GM12872 (cell line): Measurements from ENCODE around the gene RNF31.

Source experiments
- CTCF ChIP-seq: IDR thresholded peaks from 3 replicates; pipeline ENCODE4 v1.5.1; 2011; ENCODE audit warnings: low read depth, mild to moderate bottlenecking, low read length, moderate library complexity; ENCODE audit not compliant: insufficient read depth

The RNF31 gene

GRCh38 chr14:24150993-24151392 lies 3.7 kb downstream of the RNF31 start:
- TF ChIP-seq CTCF, result no peak

DNA sequence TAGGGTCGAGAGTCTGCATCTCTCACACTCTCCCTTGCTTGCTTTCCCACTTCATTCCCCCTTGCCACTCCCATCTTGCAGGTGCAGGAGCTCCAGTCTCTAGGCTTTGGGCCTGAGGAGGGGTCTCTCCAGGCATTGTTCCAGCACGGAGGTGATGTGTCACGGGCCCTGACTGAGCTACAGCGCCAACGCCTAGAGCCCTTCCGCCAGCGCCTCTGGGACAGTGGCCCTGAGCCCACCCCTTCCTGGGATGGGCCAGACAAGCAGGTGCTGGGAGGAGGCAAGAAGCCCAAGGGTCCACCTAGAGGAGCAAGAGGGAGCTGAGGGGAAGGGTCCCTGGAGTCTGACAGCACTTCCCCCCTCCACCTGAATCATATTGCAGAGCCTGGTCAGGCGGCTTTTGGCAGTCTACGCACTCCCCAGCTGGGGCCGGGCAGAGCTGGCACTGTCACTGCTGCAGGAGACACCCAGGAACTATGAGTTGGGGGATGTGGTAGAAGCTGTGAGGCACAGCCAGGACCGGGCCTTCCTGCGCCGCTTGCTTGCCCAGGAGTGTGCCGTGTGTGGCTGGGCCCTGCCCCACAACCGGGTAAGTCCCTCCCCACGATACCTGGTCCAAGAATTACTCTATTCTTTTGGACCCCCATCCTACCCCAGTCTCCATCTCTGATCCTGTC lies 4.2 kb downstream of the RNF31 start:
- TF ChIP-seq CTCF, result no peak

DNA sequence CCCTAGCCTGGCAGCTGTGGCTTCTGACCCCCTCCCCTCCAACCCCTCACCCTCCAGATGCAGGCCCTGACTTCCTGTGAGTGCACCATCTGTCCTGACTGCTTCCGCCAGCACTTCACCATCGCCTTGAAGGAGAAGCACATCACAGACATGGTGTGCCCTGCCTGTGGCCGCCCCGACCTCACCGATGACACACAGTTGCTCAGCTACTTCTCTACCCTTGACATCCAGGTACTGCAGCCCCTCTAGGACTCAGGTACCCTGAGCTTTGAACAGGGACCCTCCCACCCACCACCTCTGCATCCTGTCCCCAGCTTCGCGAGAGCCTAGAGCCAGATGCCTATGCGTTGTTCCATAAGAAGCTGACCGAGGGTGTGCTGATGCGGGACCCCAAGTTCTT lies 7.8 kb downstream of the RNF31 start:
- TF ChIP-seq CTCF, result no peak

DNA sequence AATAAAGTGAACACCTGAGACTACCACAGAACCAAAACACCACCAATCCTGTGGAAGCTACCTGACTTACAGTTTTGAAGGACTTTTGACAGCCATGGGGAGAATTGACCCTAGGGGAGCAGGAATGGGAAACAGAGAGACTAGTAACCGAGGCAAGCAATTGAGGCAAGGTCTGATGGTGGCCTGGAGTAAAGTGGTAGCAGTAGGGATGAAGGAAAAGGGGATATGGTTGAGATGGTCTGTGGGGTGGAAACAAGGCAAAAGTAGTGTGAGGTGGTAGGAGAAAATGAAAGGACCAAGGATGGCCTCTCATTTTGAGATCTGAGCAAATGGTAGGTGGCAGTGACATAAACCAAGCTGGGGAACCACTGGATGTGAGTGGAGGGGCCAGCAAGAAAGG lies 9.5 kb downstream of the RNF31 start:
- no peak for TF ChIP-seq CTCF

DNA sequence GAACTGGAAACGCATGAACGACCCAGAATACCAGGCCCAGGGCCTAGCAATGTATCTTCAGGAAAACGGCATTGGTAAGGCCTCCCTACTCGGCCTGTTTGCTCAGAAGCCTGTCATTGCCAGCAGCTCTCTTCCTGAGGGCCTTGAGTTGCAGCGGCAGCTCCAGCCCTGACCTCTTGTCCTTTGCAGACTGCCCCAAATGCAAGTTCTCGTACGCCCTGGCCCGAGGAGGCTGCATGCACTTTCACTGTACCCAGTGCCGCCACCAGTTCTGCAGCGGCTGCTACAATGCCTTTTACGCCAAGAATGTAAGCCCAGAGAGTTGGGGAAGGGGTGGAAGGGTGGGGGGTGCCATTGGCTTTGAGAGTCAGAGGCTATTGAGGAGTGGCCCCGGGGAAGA lies 10.0 kb downstream of the RNF31 start:
- TF ChIP-seq CTCF, result no peak

GRCh38 chr14:24159777-24160498 lies 12.6 kb downstream of the RNF31 start:
- no peak for TF ChIP-seq CTCF

DNA sequence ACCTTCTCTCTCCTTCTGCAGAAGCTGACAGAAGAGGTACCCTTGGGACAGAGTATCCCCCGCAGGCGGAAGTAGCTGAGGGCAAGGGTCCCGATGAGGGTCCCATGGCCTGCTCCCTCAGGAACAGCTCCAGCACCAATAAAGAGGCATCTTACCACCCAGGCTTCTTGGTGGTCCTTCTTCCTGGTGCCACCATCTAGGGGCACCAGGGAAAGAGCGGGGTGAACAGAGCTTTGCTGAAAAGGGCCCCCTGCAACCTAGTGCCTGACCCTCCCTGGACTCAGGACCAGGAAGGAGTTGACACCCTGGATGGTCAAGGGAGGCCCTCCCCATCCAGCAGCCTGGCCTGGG lies 13.2 kb downstream of the RNF31 start:
- no peak for TF ChIP-seq CTCF
